Upper lobe of right lung (tissue), 1 donor: ENCODE data around the gene HAPLN2. TPM values are rescaled to one million over a fixed set of nuclear protein-coding genes. Genes with fewer than 3 reads are reported as not detected.

Experiments
- ATAC-seq: fragments of 200-7000 bp; cut with Tn5 transposase; one replicate; pipeline ENCODE4 v1.9.1; 2020; ENCODE audit warnings: mild to moderate bottlenecking, moderate library complexity
- DNase-seq: peaks from one replicate; pipeline ENCODE4 v3.0.0-alpha.2; 2020
- H3K27ac ChIP-seq: fragments of 200-600 bp; one replicate; pipeline ENCODE4 v1.8.0; 2022
- H3K27me3 ChIP-seq: fragments of 200-600 bp; one replicate; pipeline ENCODE4 v1.8.0; 2022; ENCODE audit warnings: mild to moderate bottlenecking
- H3K36me3 ChIP-seq: fragments of 200-600 bp; one replicate; pipeline ENCODE4 v1.8.0; 2022
- H3K4me1 ChIP-seq: fragments of 200-600 bp; one replicate; pipeline ENCODE4 v1.8.0; 2022
- H3K4me3 ChIP-seq: fragments of 200-600 bp; one replicate; pipeline ENCODE4 v1.8.0; 2022; ENCODE audit warnings: mild to moderate bottlenecking
- H3K9me3 ChIP-seq: fragments of 200-600 bp; one replicate; pipeline ENCODE4 v1.8.0; 2022
- CTCF ChIP-seq: fragments of 200-600 bp; IDR thresholded peaks from one replicate; pipeline ENCODE4 v1.8.0; 2022; ENCODE audit warnings: antibody characterized with exemption
- intact Hi-C: fragments of 100-400 bp; cut with DNase I; formaldehyde crosslinking; loops from one replicate; pipeline ENCODE4 v1.11.0; 2022
- total RNA-seq: library from RNA; stranded (reverse); fragmentation: NEBNext Ultra II Directional; extraction: Animal tissue kit (Norgen Biotek cat#: 25700); gene quantifications from one replicate; pipeline ENCODE4 v1.2.1, GENCODE V29; 2021
- donor health status: DM: no; HTN: yes; CAD: no; lungs with severe emphysema.

Gene HAPLN2
- total RNA-seq, 1 donor from 2014 or later = 0.78 TPM

- TF ChIP-seq CTCF = no peak
- no peak for DNase-seq
- H3K27ac ChIP-seq = no peak overlapping the region
- H3K9me3 ChIP-seq = no peaks in the 10 kb centered on the region
- no peak overlapping the region for H3K4me3 ChIP-seq
- no peaks in the 10 kb centered on the region for H3K36me3 ChIP-seq
- H3K27me3 ChIP-seq = no peaks in the 10 kb centered on the region
- no peak for ATAC-seq
- no peaks in the 10 kb centered on the region for H3K4me1 ChIP-seq
- intact Hi-C loops = no loop called here
Measured at GRCh38 chr1:156577550-156577949, 41.7 kb upstream of the HAPLN2 start.

GRCh38 chr1:156578055-156578454, 41.2 kb upstream of the HAPLN2 start:
- no peaks in the 10 kb centered on the region for H3K36me3 ChIP-seq
- no peaks in the 10 kb centered on the region for H3K4me1 ChIP-seq
- ATAC-seq (no peak), DNase-seq (no peak)
- intact Hi-C loops = no loop called here
- no peaks in the 10 kb centered on the region for H3K9me3 ChIP-seq
- no peak overlapping the region for H3K27ac ChIP-seq
- no peaks in the 10 kb centered on the region for H3K27me3 ChIP-seq
- TF ChIP-seq CTCF = no peak
- no peak overlapping the region for H3K4me3 ChIP-seq

- no peak for TF ChIP-seq CTCF
- DNase-seq = no peak
Measured at GRCh38 chr1:156579472-156579871, 39.7 kb upstream of the HAPLN2 start, which contains the start of gene TTC24. TSS of gene TTC24 (plus strand) at chr1:156579723. CDS start at chr1:156581365, 1,642 bp downstream.

GRCh38 chr1:156581661-156582387, 37.4 kb upstream of the HAPLN2 start:
- Histone ChIP-seq H3K9me3 (no peaks in the 10 kb centered on the region), H3K27me3 (no peaks in the 10 kb centered on the region), H3K4me3 (no peak overlapping the region), H3K36me3 (no peaks in the 10 kb centered on the region), H3K4me1 (no peaks in the 10 kb centered on the region), H3K27ac (no peak overlapping the region)
- intact Hi-C loops = no loop called here
- DNase-seq = no peak
- no peak for TF ChIP-seq CTCF
- no peak for ATAC-seq

More at GRCh38 chr1:156579472-156579871, 39.7 kb upstream of the HAPLN2 start, which contains the start of gene TTC24:
- Histone ChIP-seq H3K4me3 (no peak within 1 kb of the TSS), H3K27ac (no peak within 1 kb of the TSS), H3K27me3 (no peaks in the 10 kb centered on the region), H3K4me1 (no peaks in the 10 kb centered on the region), H3K9me3 (no peaks in the 10 kb centered on the region), H3K36me3 (no peaks in the 10 kb centered on the region)
- no peak for ATAC-seq
- intact Hi-C loops = no loop called here

GRCh38 chr1:156582388-156583017, 36.7 kb upstream of the HAPLN2 start:
- Histone ChIP-seq H3K4me3 (no peak overlapping the region), H3K4me1 (no peaks in the 10 kb centered on the region), H3K9me3 (no peaks in the 10 kb centered on the region), H3K27ac (no peak overlapping the region), H3K27me3 (no peaks in the 10 kb centered on the region), H3K36me3 (no peaks in the 10 kb centered on the region)
- intact Hi-C loops = no loop called here
- no peak for TF ChIP-seq CTCF
- no peak for ATAC-seq
- no peak for DNase-seq
